Kasumi-1 (cell line): Measurements from ENCODE around the gene FOXO3B.
"Not testable (repeated sequence)": the region's sequence is repeated elsewhere in the genome, so short reads cannot be mapped to it uniquely, and the experiment has no call there.

Source experiments
- DNase-seq, 2 experiments: peaks; one replicate each; lab custom pipeline; 2025; lab: John Stamatoyannopoulos, UW

Gene FOXO3B

DNA sequence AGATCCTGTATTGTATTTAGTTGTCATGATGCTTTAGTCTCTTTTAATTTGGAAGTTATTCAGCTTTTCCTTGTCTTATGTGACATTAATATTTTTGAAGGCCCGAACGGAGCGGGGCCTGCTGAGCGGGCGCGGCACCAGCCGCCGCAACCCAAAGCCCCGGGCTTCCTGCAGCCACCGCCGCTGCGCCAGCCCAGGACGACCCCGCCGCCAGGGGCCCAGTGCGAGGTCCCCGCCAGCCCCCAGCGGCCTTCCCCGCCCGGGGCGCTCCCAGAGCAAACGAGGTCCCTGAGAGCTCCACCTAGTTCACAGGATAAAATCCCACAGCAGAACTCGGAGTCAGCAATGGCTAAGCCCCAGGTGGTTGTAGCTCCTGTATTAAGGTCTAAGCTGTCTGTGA is 32.0 kb downstream of the FOXO3B start:
- not testable (repeated sequence) for DNase-seq

DNA sequence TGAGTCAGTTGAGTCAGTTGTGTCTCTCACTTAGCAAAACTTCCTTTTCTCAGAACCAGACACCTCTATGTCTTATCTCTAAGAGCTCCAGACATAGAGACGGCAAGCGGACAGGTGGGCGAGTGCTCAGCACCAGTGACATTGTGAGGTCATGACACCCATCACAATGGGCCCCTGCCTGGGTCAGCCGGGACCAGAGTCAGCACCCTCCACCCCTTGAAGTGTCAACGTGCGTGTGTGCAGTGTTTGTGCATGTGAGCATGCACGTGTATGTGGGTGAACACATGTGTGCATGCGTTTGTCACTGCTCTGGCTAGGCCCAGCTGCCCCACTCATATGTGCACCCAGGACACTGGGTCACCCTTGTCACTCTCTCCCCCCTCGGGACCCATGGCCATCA is 37.8 kb downstream of the FOXO3B start, which contains the start of gene TBC1D28:
TSS of gene TBC1D28 (minus strand) at position 101 of the 400 bp plus-strand sequence. CDS start 3,039 bp downstream, outside the sequence.
- DNase-seq = not testable (repeated sequence)

DNA sequence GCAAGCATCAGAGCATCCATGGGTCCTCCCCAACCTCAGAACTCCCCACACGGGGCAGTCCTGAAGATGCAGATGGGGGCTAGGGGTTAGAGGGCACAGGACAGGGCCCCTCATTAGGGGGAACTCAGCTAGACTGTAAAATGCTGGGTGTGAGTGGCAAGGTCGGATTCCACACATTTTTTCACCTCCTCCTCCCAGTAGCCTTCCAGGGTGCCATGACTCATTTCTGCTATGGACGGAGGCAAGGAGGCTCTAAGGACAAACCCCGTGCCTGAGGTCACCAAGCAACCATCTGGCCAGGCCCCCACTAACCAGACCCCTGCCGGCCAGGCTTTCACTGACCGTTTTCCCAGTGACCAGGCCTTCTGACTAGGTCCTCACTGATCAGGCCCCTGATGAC is 39.0 kb downstream of the FOXO3B start:
- DNase-seq = not testable (repeated sequence)

DNA sequence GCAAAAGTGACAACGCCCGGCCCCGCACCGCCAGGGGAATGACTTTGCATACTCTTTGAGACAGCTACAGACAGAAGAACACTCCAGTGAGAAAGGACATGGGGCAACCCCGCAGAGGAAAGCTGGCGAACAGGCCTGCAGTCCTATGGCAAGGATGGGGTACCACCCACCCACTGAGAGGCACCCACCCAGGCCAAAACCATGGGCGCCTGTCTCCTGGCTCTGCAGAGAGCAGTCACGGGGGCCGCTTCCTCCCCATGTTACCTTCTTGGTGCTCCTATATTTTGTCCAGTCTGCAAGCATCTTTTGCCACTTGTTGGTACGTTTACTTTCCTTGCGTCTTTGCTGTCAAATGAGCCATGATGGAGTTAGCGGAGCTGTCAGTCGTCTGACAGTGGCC is 43.8 kb downstream of the FOXO3B start:
- DNase-seq = not testable (repeated sequence)

DNA sequence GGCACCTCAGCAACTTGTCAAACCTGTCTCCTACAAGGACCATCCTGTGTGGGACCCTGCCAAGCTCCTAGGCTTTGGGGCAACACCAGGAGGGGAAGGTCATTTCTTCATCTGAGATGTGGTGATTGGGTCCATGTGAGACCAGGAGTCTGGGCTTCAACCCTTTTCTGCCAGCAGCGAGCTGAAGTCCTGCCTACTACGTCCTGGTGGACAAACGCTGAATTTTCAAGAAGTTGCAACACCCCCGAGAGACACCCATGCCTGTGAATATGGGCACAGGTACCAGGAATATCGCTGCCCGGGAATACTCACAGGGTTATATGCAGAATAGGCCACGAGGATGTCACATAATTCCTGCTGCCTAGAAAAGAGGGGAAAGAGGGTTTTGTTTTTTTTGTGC is 45.9 kb downstream of the FOXO3B start:
- DNase-seq = not testable (repeated sequence)

DNA sequence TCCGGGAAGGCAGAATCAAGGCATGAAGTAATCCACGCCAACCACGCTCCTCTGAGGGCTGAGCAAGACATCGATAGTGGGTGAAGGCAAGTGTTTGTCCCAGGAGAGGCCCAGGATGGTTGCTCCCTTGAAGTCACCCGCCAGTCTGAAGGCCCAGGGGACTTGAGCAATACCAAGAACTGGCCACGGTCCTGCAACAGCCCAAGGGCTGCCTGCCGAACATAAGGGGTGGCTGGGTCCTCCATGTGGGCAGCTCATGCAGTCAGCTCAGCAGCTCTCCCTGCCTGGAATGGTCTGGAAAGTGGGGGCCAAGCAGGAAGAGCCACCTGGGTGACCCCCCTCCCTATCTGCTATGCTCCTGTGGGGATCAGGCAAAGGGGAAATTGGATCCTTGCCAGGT is 46.3 kb downstream of the FOXO3B start:
- not testable (repeated sequence) for DNase-seq

DNA sequence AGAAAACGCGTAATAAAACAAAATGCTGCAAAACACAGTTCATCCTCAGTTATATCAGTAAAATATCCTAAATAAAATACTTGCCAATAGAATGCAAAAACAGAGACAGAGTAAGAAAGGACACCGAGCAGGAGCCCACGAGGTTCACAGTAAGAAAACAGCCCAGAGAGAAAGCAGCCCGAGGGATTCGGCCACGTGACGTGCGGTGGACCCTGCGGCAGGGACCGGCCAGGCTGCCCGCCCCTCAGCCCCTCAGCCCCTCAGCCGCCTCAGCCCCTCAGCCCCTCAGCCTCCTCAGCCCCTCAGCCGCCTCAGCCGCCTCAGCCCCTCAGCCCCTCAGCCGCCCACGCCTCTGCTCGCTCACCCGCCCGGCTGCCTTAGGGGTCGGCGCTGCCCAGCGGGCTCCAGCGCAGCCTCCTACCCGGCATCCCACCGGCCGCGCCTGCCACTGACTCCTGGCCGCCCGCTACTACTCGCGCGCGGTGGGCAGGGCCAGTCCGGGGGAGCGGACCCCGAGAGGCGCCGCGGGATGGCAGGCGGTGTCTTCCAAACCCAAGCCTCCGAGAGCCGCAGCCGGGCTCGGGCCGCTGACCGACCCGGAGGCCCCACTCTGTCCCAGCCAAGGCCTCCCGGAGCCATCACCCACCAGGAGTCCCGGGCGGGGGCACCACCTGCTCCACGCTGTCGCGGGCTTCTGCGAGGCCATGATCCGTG is 47.4 kb downstream of the FOXO3B start:
- not testable (repeated sequence) for DNase-seq
